NCI-H2196 (cell line): Measurements from ENCODE around the gene APOD.

ENCODE experiments used
- DNase-seq: peaks from one replicate; lab custom pipeline; 2025; ENCODE audit not compliant: unreplicated experiment; lab: John Stamatoyannopoulos, UW

APOD gene

GRCh38 chr3:195555110-195555509 lies 28.6 kb downstream of the APOD start:
- no peak for DNase-seq

GRCh38 chr3:195554458-195554857 lies 29.3 kb downstream of the APOD start:
- no peak for DNase-seq

DNA sequence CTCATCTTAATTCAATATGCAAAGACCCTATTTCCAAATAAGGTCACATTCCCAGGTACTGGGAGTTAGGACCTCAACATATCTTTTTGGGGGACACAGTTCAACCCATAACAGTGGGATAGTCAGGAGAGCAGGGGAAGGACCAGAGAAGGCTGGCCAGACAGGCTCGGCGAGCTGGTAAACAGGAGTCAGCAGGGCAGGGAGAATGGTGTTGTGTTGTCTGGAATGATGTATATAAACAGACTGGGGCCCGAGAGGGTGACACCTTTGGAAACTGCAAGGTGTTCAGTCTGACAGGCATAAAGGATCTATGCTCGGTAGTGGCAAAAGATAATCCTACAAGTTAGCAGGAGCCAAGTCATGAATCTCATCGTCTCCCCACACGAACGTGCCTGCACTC lies 30.5 kb downstream of the APOD start:
- DNase-seq = no peak

- no peak for DNase-seq
Observed at GRCh38 chr3:195551381-195551978, 32.3 kb downstream of the APOD start.

- DNase-seq = no peak
Observed at GRCh38 chr3:195550723-195551122, 33.0 kb downstream of the APOD start.

DNA sequence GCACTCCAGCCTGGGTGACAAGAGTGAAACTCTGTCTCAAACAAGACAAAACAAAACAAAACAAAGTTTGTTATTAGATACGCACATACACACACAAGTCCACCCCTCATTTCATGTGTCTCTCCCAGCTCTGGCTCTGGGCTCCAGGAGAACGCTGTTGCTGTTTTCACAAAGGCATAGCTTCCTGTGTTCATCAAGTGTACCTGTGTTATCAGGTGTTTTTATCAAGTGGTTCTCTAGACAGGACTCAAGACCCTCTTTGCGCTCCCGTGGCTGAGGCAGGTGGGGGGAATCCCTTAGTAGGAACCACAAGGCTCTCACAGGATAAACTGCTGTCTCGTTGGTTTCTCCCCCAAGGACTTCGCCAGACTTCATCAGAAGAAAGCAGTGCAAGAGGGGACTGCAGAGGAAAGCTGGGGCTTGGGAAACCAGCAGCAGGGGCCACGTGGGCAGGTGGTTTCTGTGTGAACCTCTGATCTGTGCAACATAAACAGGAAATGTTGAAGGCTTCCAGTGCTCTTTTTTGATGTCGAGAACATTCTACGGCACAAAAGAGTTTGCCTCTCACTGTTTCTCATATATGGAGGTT lies 33.7 kb downstream of the APOD start:
- no peak for DNase-seq

- no peak for DNase-seq
Observed at GRCh38 chr3:195548987-195549386, 34.8 kb downstream of the APOD start.

GRCh38 chr3:195548501-195548900 lies 35.2 kb downstream of the APOD start:
- no peak for DNase-seq

GRCh38 chr3:195548006-195548405 lies 35.7 kb downstream of the APOD start:
- no peak for DNase-seq

- DNase-seq = no peak
Observed at GRCh38 chr3:195546130-195546560, 37.6 kb downstream of the APOD start.

- no peak for DNase-seq
Observed at GRCh38 chr3:195544634-195545033, 39.1 kb downstream of the APOD start.

GRCh38 chr3:195544230-195544536 lies 39.6 kb downstream of the APOD start:
- no peak for DNase-seq

DNA sequence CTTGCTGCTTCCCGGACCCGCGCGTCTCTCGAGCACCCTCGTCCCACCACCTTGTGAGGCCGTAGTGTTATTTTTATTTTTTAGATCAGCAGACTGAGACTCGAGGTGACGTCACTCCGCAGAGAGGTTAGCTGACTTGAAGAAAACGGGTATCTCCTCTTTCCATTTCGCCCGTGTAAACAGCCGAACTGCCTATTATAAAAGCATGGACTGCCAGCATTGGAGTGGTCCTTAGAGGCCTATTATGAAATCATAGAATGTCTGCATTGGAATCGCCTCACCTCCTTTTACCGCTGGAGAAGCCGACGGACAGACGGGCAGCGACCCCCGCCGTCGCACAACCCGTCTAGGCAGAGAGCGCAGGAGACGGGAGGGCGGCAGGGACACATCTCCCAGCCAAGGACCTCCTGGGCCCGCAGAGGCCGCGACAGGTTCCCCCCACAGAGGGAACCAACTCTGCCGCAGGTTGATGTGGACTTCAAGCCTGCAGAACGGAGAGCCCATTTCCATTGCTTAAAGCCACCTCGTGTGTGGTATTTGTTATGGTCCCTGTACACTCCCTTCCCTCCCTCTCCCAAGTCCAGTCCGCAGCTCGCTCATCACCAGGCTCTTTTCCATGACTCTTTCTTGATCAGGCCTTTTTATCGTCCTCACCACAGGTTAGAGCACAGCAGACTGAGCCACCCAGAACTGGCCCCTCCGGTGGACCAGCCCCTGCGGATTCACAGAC lies 40.1 kb downstream of the APOD start:
- DNase-seq = no peak

- peak; percentile 99 for DNase-seq
Observed at GRCh38 chr3:195542698-195543499, 40.8 kb downstream of the APOD start, which contains the start of gene PPP1R2. Gene PPP1R2, minus strand, starts transcription at chr3:195543325. Its CDS starts 300 bp downstream, at chr3:195543025.

DNA sequence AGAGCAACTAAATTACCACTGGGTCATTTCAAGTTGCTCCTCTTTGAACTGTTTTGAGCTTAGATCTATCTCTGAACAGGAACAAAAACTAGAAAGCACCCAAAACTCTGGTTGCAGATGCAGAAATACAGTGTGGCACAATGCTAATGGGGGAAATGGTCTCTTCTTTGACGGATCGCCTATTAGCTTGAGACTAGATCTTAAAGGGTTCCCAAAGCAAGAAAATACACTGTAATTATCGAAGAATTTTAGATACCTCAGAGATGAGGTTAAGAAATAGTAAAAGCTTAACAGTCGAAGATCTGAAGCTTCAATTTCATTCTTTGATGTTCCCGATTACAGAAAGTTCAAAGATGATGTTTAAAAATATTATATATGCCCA lies 41.4 kb downstream of the APOD start:
- no peak for DNase-seq

DNA sequence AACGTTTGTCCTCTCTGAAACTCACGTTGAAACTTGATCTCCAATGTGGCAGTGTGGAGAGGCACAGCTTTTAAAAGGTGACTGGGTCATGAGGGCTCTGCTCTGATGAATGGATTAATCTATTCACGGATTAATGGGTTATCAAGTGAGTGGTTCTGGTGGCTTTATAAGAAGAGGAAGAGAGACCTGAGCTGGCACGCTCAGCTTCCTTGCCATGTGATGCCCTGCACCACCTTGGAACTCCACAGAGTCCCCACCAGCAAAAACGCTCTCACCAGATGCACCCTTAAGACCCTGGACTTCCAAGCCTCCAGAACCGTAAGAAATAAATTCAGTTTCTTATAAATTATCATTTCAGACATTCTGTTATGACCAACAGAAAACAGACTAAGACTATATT lies 43.2 kb downstream of the APOD start:
- no peak for DNase-seq

GRCh38 chr3:195540027-195540426 lies 43.7 kb downstream of the APOD start:
- no peak for DNase-seq

GRCh38 chr3:195539479-195539878 lies 44.3 kb downstream of the APOD start:
- no peak for DNase-seq

GRCh38 chr3:195537995-195538394 lies 45.7 kb downstream of the APOD start:
- no peak for DNase-seq

DNA sequence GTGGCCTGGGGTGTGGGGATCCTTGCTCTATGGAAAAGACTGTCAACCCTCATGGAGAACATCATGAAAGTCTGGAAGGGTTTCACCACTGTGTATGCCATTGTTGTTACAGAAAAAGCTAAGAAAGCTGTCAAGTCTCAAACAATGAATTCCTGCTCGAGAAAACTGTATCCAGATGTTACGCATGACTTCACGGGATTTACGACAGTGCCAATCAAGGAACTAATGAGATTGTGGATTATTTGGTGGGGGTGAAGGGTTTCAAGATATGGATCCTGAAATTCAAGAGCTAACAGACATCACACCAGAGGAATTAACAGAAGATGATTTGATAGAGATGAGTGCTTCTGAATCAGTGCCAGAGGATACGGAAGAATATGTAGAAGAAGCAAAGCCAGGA lies 48.4 kb downstream of the APOD start:
- DNase-seq = no peak

DNA sequence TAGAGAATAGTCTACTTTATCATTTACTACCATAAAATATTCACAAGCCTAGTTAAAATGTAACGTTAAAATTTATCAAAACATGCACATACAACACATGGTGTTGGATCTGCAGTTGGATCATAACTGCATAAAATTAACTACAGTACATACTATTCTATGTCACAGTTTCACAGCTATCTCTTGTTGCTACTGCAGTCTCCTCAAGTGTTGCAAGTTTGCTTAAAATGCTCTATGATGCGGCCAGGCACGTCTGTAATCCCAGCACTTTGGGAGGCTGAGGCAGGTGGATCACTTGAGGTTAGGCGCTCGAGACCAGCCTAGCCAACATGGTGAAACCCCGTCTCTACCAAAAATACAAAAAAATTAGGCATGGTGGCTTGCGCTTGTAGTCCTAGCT lies 50.9 kb downstream of the APOD start:
- DNase-seq = no peak

DNA sequence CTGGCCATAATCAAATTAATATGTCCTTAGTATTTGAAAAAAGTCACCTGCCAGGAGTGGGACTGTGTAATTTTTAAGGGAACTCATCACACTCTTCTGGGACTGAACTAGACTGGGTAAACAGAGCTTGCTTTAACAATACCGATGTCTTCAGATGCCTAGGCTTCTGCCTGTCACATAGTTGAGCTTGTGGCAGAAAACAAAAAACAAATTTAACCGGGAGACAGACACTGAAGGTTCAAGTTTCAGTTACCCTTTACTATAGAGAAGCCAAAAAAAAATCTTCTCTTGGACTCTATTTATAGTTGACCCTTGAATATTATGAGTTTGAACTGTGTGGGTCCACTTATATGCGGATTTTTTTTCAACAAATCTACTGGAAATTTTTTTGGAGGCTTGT lies 51.4 kb downstream of the APOD start:
- DNase-seq = no peak
